Testis (tissue), 3 donors: ENCODE data around the gene NOL4L. TPM values are rescaled to one million over a fixed set of nuclear protein-coding genes. Genes with fewer than 3 reads are reported as not detected.

Source experiments
- DNase-seq: peaks from one replicate; pipeline ENCODE4 v3.0.0-alpha.2; 2019
- H3K27ac ChIP-seq, 2 donors: fragments of 200-600 bp; sonication (generic); one replicate each; pipeline ENCODE4 v1.5.1; 2019
- H3K27me3 ChIP-seq: fragments of 200-600 bp; sonication (generic); one replicate; pipeline ENCODE4 v1.5.1; 2019
- H3K36me3 ChIP-seq: fragments of 200-600 bp; sonication (generic); one replicate; pipeline ENCODE4 v1.5.1; 2017; ENCODE audit warnings: low read depth; ENCODE audit errors: missing control alignments
- H3K4me1 ChIP-seq: fragments of 200-600 bp; sonication (generic); one replicate; pipeline ENCODE4 v1.5.1; 2019
- H3K4me3 ChIP-seq, 2 donors: fragments of 200-600 bp; sonication (generic); one replicate each; pipeline ENCODE4 v1.5.1; 2017 to 2019
- H3K9me3 ChIP-seq: fragments of 200-600 bp; sonication (generic); one replicate; pipeline ENCODE4 v1.5.1; 2017
- POLR2A ChIP-seq: fragments of 450-650 bp; IDR thresholded peaks from one replicate; pipeline ENCODE4 v1.6.1; 2017; ENCODE audit warnings: antibody characterized with exemption, mild to moderate bottlenecking, moderate library complexity
- WGBS, 2 donors: methylation state at CpG; one replicate each; pipeline ENCODE4 v1.1.5; 2018; 5-methylcytosine and 5-hydroxymethylcytosine counted together
- intact Hi-C: fragments of 100-400 bp; cut with DNase I; formaldehyde crosslinking; loops from one replicate; pipeline ENCODE4 v1.15.1; 2023; ENCODE audit warnings: low total_unique reads
- polyA plus RNA-seq: library from polyadenylated mRNA; stranded (reverse); fragments of 350-450 nt; fragmentation: Illumina TruSeq; extraction: RNeasy Lipid Tissue Mini Kit (QIAGEN cat#74804); gene quantifications from one replicate; pipeline ENCODE4 v1.2.3, GENCODE V29; 2014; ENCODE audit warnings: low read depth, low replicate concordance; ENCODE audit not compliant: insufficient read depth
- total RNA-seq, 2 donors: library from RNA; depleted of rRNA; stranded (reverse); fragments of >200 nt; gene quantifications; one replicate each; pipeline ENCODE4 v1.2.3, GENCODE V29; 2016
- TF ChIP-seq, protein P1 (sequence below), 3 experiments: fragments of 450-650 bp in 2 of 3; fragments of 200-600 bp in 1 of 3; sonication (generic) in 1 of 3; IDR thresholded peaks; one replicate each; pipeline ENCODE4 v1.5.1; 2016 to 2019; ENCODE audit warnings: antibody characterized with exemption in 3 of 3, mild to moderate bottlenecking in 2 of 3, moderate library complexity in 1 of 3

The NOL4L gene
- total and polyA plus RNA-seq, 3 donors from 2014 or later = 100.0 to 129 (median 115) TPM

DNA sequence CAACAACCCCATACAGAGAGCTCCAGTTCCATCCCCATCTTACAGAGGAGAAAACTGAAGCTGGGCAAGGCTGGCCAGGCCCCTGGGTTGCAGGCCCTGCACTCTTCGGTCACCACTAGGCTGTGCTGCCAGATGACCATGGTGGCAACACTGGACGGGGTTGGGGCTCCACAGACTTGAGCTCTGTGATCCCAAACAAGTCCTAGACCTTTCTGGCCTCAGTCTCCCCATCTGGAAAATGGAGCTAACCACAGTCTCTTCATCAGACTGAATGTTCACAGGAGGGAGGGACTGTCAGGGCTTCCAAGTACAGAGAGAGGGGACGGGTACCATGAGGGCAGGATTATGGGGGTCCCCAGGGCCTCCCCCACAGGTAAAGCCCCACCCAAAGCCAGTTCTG is 41.3 kb upstream of the NOL4L start:
- no peak for DNase-seq
- H3K36me3 ChIP-seq = no peaks in the 10 kb centered on the region
- H3K4me3 ChIP-seq = no peak overlapping the region
- H3K27ac ChIP-seq = no peak overlapping the region
- 88 to 91% methylated on average over 3 of the region's 3 CpGs for WGBS, 2 donors
- intact Hi-C loops = no loop called here
- peaks cover 14% of the 10 kb centered on the region for H3K4me1 ChIP-seq
- no peaks in the 10 kb centered on the region for H3K27me3 ChIP-seq
- no peaks in the 10 kb centered on the region for H3K9me3 ChIP-seq
- no peak for TF ChIP-seq POLR2A
- TF ChIP-seq, protein P1, sequence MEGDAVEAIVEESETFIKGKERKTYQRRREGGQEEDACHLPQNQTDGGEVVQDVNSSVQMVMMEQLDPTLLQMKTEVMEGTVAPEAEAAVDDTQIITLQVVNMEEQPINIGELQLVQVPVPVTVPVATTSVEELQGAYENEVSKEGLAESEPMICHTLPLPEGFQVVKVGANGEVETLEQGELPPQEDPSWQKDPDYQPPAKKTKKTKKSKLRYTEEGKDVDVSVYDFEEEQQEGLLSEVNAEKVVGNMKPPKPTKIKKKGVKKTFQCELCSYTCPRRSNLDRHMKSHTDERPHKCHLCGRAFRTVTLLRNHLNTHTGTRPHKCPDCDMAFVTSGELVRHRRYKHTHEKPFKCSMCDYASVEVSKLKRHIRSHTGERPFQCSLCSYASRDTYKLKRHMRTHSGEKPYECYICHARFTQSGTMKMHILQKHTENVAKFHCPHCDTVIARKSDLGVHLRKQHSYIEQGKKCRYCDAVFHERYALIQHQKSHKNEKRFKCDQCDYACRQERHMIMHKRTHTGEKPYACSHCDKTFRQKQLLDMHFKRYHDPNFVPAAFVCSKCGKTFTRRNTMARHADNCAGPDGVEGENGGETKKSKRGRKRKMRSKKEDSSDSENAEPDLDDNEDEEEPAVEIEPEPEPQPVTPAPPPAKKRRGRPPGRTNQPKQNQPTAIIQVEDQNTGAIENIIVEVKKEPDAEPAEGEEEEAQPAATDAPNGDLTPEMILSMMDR (IDR thresholded peaks at IDR 0.05) = no peak

DNA sequence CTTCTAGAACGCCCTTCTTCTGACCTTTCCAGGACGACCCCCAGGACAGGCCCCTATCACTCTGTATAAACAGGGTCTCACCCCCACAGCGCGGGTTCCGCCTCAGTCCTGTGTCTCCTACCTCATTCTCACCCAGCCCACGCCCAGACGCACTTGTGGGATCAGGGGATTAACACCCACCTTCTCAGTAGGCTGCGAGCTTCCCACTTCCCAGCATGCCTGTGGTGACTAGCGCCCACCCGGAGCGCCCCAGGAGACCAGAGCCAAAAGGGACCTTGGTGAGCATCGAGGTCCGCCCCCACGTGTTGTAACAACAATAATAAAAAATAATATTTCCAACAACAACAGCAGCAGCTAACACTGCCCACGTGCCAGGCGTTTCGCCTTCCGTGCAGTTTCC is 40.9 kb upstream of the NOL4L start:
- H3K4me1 ChIP-seq = peaks cover 14% of the 10 kb centered on the region
- intact Hi-C loops = no loop called here
- no peaks in the 10 kb centered on the region for H3K27me3 ChIP-seq
- H3K4me3 ChIP-seq = no peak overlapping the region
- no peaks in the 10 kb centered on the region for H3K9me3 ChIP-seq
- no peaks in the 10 kb centered on the region for H3K36me3 ChIP-seq
- no peak for DNase-seq
- no peak overlapping the region for H3K27ac ChIP-seq
- no peak for TF ChIP-seq POLR2A
- TF ChIP-seq, protein P1 (IDR thresholded peaks at IDR 0.05) = no peak
- 82 to 89% methylated on average over 18 of the region's 18 CpGs for WGBS, 2 donors

DNA sequence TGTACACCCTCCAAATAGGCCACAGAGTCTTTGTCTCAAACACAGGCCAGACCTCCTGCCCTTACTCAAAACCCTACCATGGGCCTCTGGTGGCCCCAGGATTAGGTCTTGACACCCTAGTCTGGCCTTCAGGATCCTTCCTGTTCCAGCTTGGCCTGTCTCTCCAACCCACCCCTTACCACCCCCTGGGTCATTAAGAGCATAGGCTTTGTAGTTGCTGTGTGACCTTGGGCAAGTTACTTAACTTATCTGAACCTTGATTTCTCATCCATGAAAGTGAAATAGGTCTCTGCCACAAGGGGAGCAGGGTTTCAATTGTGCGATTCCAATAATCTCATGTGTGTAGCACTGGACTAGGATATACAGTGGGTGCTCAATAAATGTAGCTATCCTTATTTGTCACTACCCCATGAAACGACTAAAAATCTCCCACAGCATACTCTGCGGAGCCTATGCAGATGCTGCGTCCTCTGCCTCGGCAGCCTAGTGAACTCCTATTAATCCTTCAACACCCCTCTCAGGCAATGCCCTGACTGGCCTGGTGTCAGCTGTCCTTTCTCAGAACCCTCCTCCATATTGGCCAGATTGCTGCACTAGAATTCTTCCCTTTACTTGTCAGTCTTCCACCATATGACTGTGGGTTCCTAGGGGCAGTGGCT is 39.7 kb upstream of the NOL4L start:
- H3K36me3 ChIP-seq = no peaks in the 10 kb centered on the region
- H3K4me1 ChIP-seq = peaks cover 14% of the 10 kb centered on the region
- no peak overlapping the region for H3K4me3 ChIP-seq
- no peaks in the 10 kb centered on the region for H3K9me3 ChIP-seq
- 94 to 96% methylated on average over 5 of the region's 5 CpGs for WGBS, 2 donors
- H3K27me3 ChIP-seq = no peaks in the 10 kb centered on the region
- no peak overlapping the region for H3K27ac ChIP-seq
- no peak for DNase-seq
- intact Hi-C loops = no loop called here
- no peak for TF ChIP-seq POLR2A
- TF ChIP-seq, protein P1 (IDR thresholded peaks at IDR 0.05) = no peak

DNA sequence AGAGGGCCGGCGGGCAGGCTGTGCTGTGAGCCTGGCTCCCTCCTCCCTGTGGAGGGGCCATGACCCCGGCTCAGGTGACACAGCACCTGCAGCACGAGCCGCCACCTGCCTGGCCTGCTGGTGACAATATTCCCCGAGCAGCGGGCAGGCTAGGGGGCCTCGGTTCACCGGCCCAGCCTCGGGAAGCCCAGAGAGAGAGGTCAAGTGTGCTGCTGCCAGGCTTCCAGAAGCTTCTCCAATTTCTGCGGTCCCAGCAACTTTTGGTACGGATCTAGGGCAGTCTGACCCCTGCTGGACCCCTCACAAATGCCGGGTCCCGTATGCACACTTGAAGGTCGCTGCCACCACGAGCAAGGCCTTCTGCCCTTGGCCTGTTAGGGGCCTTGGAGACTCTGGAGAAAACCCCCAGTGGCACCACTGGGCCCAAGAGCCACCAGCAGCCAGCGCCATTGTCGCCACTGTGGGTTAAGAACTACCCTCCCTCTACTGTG is 38.6 kb upstream of the NOL4L start:
- 75 to 78% methylated on average over 7 to 18 of the region's 18 CpGs for WGBS, 2 donors
- TF ChIP-seq POLR2A = no peak
- TF ChIP-seq, protein P1 (IDR thresholded peaks at IDR 0.05) = no peak
- no peak for DNase-seq

More for the DNA sequence above, 38.6 kb upstream of the NOL4L start:
- H3K27ac ChIP-seq = no peak overlapping the region
- no peaks in the 10 kb centered on the region for H3K27me3 ChIP-seq
- H3K4me3 ChIP-seq = no peak overlapping the region
- intact Hi-C loops = no loop called here
- H3K36me3 ChIP-seq = no peaks in the 10 kb centered on the region
- peaks cover 14% of the 10 kb centered on the region for H3K4me1 ChIP-seq
- no peaks in the 10 kb centered on the region for H3K9me3 ChIP-seq
